Right forelimb (tissue), 1 donor: ENCODE measurements around the gene BAAT.
"Not testable (repeated sequence)": the region's sequence is repeated elsewhere in the genome, so short reads cannot be mapped to it uniquely, and the experiment has no call there.

Source experiments
- DNase-seq: peaks from one replicate; pipeline ENCODE4 v3.0.0-alpha.2; 2018

Gene BAAT

GRCh38 chr9:101384873-101385536, at the start of gene BAAT:
Gene BAAT (minus strand): TSS chr9:101385006. CDS start chr9:101371404, 13,602 bp downstream.
- DNase-seq: not testable (repeated sequence)

- DNase-seq: no peak
Observed at GRCh38 chr9:101433229-101433628, 48.4 kb upstream of the BAAT start.

GRCh38 chr9:101432740-101433139, 47.9 kb upstream of the BAAT start:
- no peak for DNase-seq

GRCh38 chr9:101432171-101432570, 47.4 kb upstream of the BAAT start:
- no peak for DNase-seq

- no peak for DNase-seq
Observed at GRCh38 chr9:101429736-101430135, 44.9 kb upstream of the BAAT start.

GRCh38 chr9:101428909-101429308, 44.1 kb upstream of the BAAT start:
- no peak for DNase-seq

- no peak for DNase-seq
Observed at GRCh38 chr9:101427957-101428655, 43.3 kb upstream of the BAAT start.

GRCh38 chr9:101427358-101427757, 42.6 kb upstream of the BAAT start:
- no peak for DNase-seq

GRCh38 chr9:101421653-101422065, 36.9 kb upstream of the BAAT start:
- DNase-seq: no peak

- no peak for DNase-seq
Observed at GRCh38 chr9:101419863-101420262, 35.1 kb upstream of the BAAT start.

GRCh38 chr9:101418518-101419430, 34.0 kb upstream of the BAAT start:
- no peak for DNase-seq

- DNase-seq: no peak
Observed at GRCh38 chr9:101417977-101418376, 33.2 kb upstream of the BAAT start.

GRCh38 chr9:101417389-101417788, 32.6 kb upstream of the BAAT start:
- DNase-seq: no peak

- DNase-seq: no peak
Observed at GRCh38 chr9:101415578-101415977, 30.8 kb upstream of the BAAT start.

- DNase-seq: no peak
Observed at GRCh38 chr9:101414839-101415238, 30.0 kb upstream of the BAAT start.

GRCh38 chr9:101409079-101409477, 24.3 kb upstream of the BAAT start:
- no peak for DNase-seq

GRCh38 chr9:101408374-101409078, 23.7 kb upstream of the BAAT start:
- no peak for DNase-seq

GRCh38 chr9:101403516-101404285, 18.9 kb upstream of the BAAT start:
- DNase-seq: no peak

- DNase-seq: no peak
Observed at GRCh38 chr9:101400120-101400519, 15.3 kb upstream of the BAAT start.

- DNase-seq: no peak
Observed at GRCh38 chr9:101399643-101399970, 14.8 kb upstream of the BAAT start.

- DNase-seq: no peak
Observed at GRCh38 chr9:101398930-101399642, 14.3 kb upstream of the BAAT start.
